Sigmoid colon (tissue), 4 donors: ENCODE measurements around the gene SART3.

Experiments used
- CTCF ChIP-seq, 4 experiments: fragments of 450-650 bp in 3 of 4; fragments of 200-600 bp in 1 of 4; IDR thresholded peaks; one replicate each; pipeline ENCODE4 v1.5.1; 2016 to 2019; ENCODE audit warnings: antibody characterized with exemption in 4 of 4, mild to moderate bottlenecking in 3 of 4, moderate library complexity in 2 of 4
- EP300 ChIP-seq, 4 donors: sonication (generic); formaldehyde crosslinking; IDR thresholded peaks; one replicate each; pipeline ENCODE4 v1.6.1; 2017; ENCODE audit warnings: antibody characterized with exemption in 4 of 4
- POLR2A ChIP-seq, 2 donors: fragments of 450-650 bp; IDR thresholded peaks; one replicate each; pipeline ENCODE4 v1.6.1; 2016; ENCODE audit warnings: antibody characterized with exemption in 2 of 2, mild to moderate bottlenecking in 2 of 2, moderate library complexity in 2 of 2
- POLR2AphosphoS5 ChIP-seq, 4 donors: sonication (generic); formaldehyde crosslinking; IDR thresholded peaks; one replicate each; pipeline ENCODE4 v1.6.1; 2017; ENCODE audit warnings: antibody characterized with exemption in 4 of 4

- no peak for TF ChIP-seq CTCF (IDR thresholded peaks at IDR 0.05)
- no peak for TF ChIP-seq POLR2A (IDR thresholded peaks at IDR 0.05)
- no peak for TF ChIP-seq POLR2AphosphoS5 (IDR thresholded peaks at IDR 0.05)
- no peak for TF ChIP-seq EP300 (IDR thresholded peaks at IDR 0.05)
These were observed 11.9 kb downstream of the SART3 start for GRCh38 chr12:108548954-108549521.
